ENCODE results near the gene AKAP7.

- TF ChIP-seq CTCF (IDR thresholded peaks at IDR 0.05): no peak
- no peak for TF ChIP-seq POLR2A (IDR thresholded peaks at IDR 0.05)
These were observed 11.6 kb downstream of the AKAP7 start for GRCh38 chr6:131146865-131147264.

Data from esophagus squamous epithelium (tissue), 4 donors.